Keratinocyte (primary cell): Measurements from ENCODE around the gene KIF1B. TPM values are rescaled to one million over a fixed set of nuclear protein-coding genes. Genes with fewer than 3 reads are reported as not detected.

ENCODE experiments used
- DNase-seq: peaks from one replicate; pipeline ENCODE4 v3.0.0-alpha.2; 2011; ENCODE audit warnings: low read depth, missing footprints, low spot score
- FAIRE-seq: peaks from 2 replicates; lab custom pipeline; 2011; peaks lifted over from hg19 to GRCh38; lab: Jason Lieb, UNC
- H2AFZ ChIP-seq: 2 replicates; pipeline ENCODE4 v1.6.0; 2012; ENCODE audit warnings: low read length, control low read depth, inconsistent platforms; ENCODE audit not compliant: control insufficient read depth
- H3K27ac ChIP-seq: 2 replicates; pipeline ENCODE4 v1.5.1; 2011; ENCODE audit warnings: low read length; ENCODE audit not compliant: control insufficient read depth, insufficient read depth
- H3K27me3 ChIP-seq: 3 replicates; pipeline ENCODE4 v1.6.0; 2011; ENCODE audit warnings: low read length; ENCODE audit not compliant: control insufficient read depth, insufficient read depth; ENCODE audit errors: extremely low read depth
- H3K36me3 ChIP-seq, 2 experiments: 2 replicates in 1 of 2; 3 replicates in 1 of 2; pipeline ENCODE4 v1.5.1; 2011; ENCODE audit warnings: low read length in 2 of 2, mild to moderate bottlenecking in 1 of 2; ENCODE audit not compliant: control insufficient read depth in 2 of 2, insufficient read depth in 2 of 2; ENCODE audit errors: extremely low read depth in 1 of 2
- H3K4me1 ChIP-seq: 3 replicates; pipeline ENCODE4 v1.5.1; 2011; ENCODE audit warnings: low read length; ENCODE audit not compliant: control insufficient read depth, insufficient read depth; ENCODE audit errors: extremely low read depth
- H3K4me2 ChIP-seq: 3 replicates; pipeline ENCODE4 v1.6.0; 2011; ENCODE audit warnings: low read depth, low read length; ENCODE audit not compliant: control insufficient read depth, insufficient read depth; ENCODE audit errors: extremely low read depth
- H3K4me3 ChIP-seq, 3 experiments: fragments of 200-600 bp in 1 of 3; sonication (generic) in 1 of 3; 2 replicates in 2 of 3; 3 replicates in 1 of 3; pipeline ENCODE4 v1.5.1; 2011 to 2016; ENCODE audit warnings: low read length in 3 of 3, mild to moderate bottlenecking in 3 of 3, control low read depth in 2 of 3, inconsistent platforms in 1 of 3, low read depth in 1 of 3, mixed read lengths in 1 of 3, mixed run types in 1 of 3, moderate library complexity in 1 of 3; ENCODE audit not compliant: control insufficient read depth in 2 of 3, insufficient read depth in 2 of 3; ENCODE audit errors: extremely low read depth in 1 of 3
- H3K79me2 ChIP-seq: 2 replicates; pipeline ENCODE4 v1.6.0; 2012; ENCODE audit warnings: low read length; ENCODE audit not compliant: control insufficient read depth, insufficient read depth
- H3K9ac ChIP-seq: 3 replicates; pipeline ENCODE4 v1.6.0; 2011; ENCODE audit warnings: low read length; ENCODE audit not compliant: control insufficient read depth, insufficient read depth; ENCODE audit errors: extremely low read depth
- H3K9me1 ChIP-seq: 3 replicates; pipeline ENCODE4 v1.6.0; 2011; ENCODE audit warnings: low read length; ENCODE audit not compliant: control insufficient read depth, insufficient read depth; ENCODE audit errors: extremely low read depth
- H3K9me3 ChIP-seq: 2 replicates; pipeline ENCODE4 v1.5.1; 2012; ENCODE audit warnings: low read depth, low read length; ENCODE audit not compliant: control insufficient read depth
- H4K20me1 ChIP-seq: 3 replicates; pipeline ENCODE4 v1.6.0; 2011; ENCODE audit warnings: low read length; ENCODE audit not compliant: control insufficient read depth, insufficient read depth; ENCODE audit errors: extremely low read depth
- EZH2 ChIP-seq: IDR thresholded peaks from one replicate; pipeline ENCODE4 v1.6.1; 2012; ENCODE audit warnings: inconsistent platforms, mild to moderate bottlenecking, low read length, moderate library complexity
- dilution Hi-C: fragments of 300-500 bp; cut with MboI; formaldehyde crosslinking; loops from one replicate; pipeline ENCODE4 v1.7.0; 2020; ENCODE audit warnings: low sequenced_read_pairs; ENCODE audit not compliant: extremely low pct_ligation_motif_present
- polyA plus RNA-seq, 5 experiments: library from polyadenylated mRNA; depleted of rRNA in 3 of 5; stranded (reverse) in 3 of 5; stranded (forward) in 1 of 5; unstranded in 1 of 5; fragments of >200 nt; gene quantifications; 1 replicate in 1 of 5; 2 replicates in 3 of 5; 3 replicates in 1 of 5; pipeline versions ENCODE4 v1.2.1 to v1.2.3, GENCODE V29; 2011 to 2012; ENCODE audit warnings: missing spikeins in 2 of 5, low read depth in 1 of 5, low replicate concordance in 1 of 5
- TF ChIP-seq, protein P1 (sequence below), 3 experiments: IDR thresholded peaks in 1 of 3; conservative IDR thresholded peaks in 1 of 3; optimal IDR thresholded peaks in 1 of 3; 2 replicates in 2 of 3; 3 replicates in 1 of 3; pipeline versions ENCODE3 to v1.5.1; 2011; ENCODE audit warnings: low read length in 3 of 3, mild to moderate bottlenecking in 3 of 3, moderate library complexity in 2 of 3, control low read depth in 1 of 3, inconsistent platforms in 1 of 3; ENCODE audit not compliant: insufficient read depth in 2 of 3; ENCODE audit errors: extremely low read depth in 1 of 3

The KIF1B gene
- polyA plus RNA-seq, 1 donor (not counting 4 experiments of a cell fraction or from before 2014, with no cell fraction given) = 15.1 TPM

DNA sequence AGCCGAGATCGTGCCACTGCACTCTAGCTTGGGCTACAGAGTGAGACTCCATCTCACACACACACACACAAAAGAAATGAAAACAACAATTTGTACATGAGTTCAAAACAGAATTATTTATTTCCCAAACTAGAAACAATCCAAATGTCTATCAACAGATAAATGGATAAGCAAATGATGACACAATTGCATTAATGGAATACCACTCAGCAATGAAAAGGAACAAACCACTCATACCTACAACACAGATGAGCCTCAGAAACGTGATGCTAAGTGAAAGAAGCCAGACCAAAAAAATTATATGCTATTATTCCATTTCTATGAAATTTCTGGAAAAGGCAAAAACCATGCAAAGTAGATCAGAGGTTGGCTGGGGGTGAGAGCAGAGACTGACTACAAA, 186.5 kb downstream of the KIF1B start:
- Histone ChIP-seq H3K27me3 (no peaks in the 10 kb centered on the region), H4K20me1 (no peaks in the 10 kb centered on the region), H3K9me3 (no peaks in the 10 kb centered on the region), H3K4me1 (peaks cover 7% of the 10 kb centered on the region), H3K36me3 (no peaks in the 10 kb centered on the region), H3K79me2 (peaks cover 20% of the 10 kb centered on the region), H3K4me3 (no peak overlapping the region), H3K9ac (no peak overlapping the region), H3K9me1 (no peaks in the 10 kb centered on the region), H2AFZ (no peak overlapping the region), H3K4me2 (no peak overlapping the region), H3K27ac (no peak overlapping the region)
- TF ChIP-seq EZH2 = no peak
- TF ChIP-seq, protein P1, sequence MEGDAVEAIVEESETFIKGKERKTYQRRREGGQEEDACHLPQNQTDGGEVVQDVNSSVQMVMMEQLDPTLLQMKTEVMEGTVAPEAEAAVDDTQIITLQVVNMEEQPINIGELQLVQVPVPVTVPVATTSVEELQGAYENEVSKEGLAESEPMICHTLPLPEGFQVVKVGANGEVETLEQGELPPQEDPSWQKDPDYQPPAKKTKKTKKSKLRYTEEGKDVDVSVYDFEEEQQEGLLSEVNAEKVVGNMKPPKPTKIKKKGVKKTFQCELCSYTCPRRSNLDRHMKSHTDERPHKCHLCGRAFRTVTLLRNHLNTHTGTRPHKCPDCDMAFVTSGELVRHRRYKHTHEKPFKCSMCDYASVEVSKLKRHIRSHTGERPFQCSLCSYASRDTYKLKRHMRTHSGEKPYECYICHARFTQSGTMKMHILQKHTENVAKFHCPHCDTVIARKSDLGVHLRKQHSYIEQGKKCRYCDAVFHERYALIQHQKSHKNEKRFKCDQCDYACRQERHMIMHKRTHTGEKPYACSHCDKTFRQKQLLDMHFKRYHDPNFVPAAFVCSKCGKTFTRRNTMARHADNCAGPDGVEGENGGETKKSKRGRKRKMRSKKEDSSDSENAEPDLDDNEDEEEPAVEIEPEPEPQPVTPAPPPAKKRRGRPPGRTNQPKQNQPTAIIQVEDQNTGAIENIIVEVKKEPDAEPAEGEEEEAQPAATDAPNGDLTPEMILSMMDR (optimal IDR thresholded peaks at IDR 0.05 in 1 of 3, IDR thresholded peaks at IDR 0.05 in 1 of 3, conservative IDR thresholded peaks at IDR 0.05 in 1 of 3; ENCODE audit: extremely low read depth in 1 of 3, insufficient read depth in 2 of 3, low read length in 3 of 3) = no peak
- dilution Hi-C loops = no loop called here
- DNase-seq = no peak
- FAIRE-seq = no peak

DNA sequence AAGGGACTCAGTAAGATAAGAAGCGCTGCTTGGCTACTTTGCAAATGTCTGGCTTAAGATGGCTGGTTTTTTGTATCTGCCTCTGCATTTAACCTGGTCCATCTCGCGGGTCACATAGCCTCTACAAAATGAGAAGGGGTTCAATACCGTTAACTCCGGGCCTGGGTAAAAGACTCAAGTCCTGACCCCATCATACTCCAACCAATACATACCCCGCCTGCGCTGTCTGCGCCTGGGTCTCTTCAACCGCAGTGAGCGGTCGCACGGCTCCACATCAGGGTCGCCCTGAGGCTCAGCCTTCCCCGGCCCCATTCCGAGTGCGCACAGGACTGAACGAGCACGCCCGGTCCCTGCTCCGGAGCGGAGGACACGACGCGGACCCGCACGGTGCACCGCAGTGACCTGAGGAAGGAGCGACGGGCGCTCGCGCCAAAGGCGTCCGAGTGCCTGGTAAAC, 187.9 kb downstream of the KIF1B start:
- Histone ChIP-seq H4K20me1 (no peaks in the 10 kb centered on the region), H3K9me1 (no peaks in the 10 kb centered on the region), H3K27me3 (no peaks in the 10 kb centered on the region), H3K36me3 (peaks cover 2 to 8% of the 10 kb centered on the region in 2 experiments), H3K9ac (peak overlapping the region; percentile 86), H3K27ac (peak overlapping the region; percentile 28), H3K79me2 (peaks cover 23% of the 10 kb centered on the region), H3K4me3 (peak overlapping the region; percentile 77 to 92 (median 89)), H3K9me3 (no peaks in the 10 kb centered on the region), H3K4me1 (peaks cover 7% of the 10 kb centered on the region), H3K4me2 (peak overlapping the region; percentile 78), H2AFZ (peak overlapping the region; percentile 96)
- dilution Hi-C loops = no loop called here
- DNase-seq = no peak
- no peak for FAIRE-seq
- TF ChIP-seq, protein P1 (optimal IDR thresholded peaks at IDR 0.05 in 1 of 3, IDR thresholded peaks at IDR 0.05 in 1 of 3, conservative IDR thresholded peaks at IDR 0.05 in 1 of 3; ENCODE audit: extremely low read depth in 1 of 3, insufficient read depth in 2 of 3, low read length in 3 of 3) = no peak
- TF ChIP-seq EZH2 = no peak
